MM.1S (cell line): ENCODE results near the gene FOXN3.

ENCODE experiments used
- CTCF ChIP-seq: fragments of 300-600 bp; sonication (generic); IDR thresholded peaks from 2 replicates; pipeline ENCODE4 v1.5.1; 2016; ENCODE audit warnings: antibody characterized with exemption, low read length, mixed read lengths
- EZH2phosphoT487 ChIP-seq: fragments of 300-600 bp; sonication (generic); IDR thresholded peaks from 2 replicates; pipeline ENCODE4 v1.6.1; 2018; ENCODE audit warnings: antibody characterized with exemption, low read length

GRCh38 chr14:89138846-89139245, 278.2 kb downstream of the FOXN3 start:
- TF ChIP-seq CTCF (no peak), EZH2phosphoT487 (no peak)
